Activated CD8-positive, alpha-beta T cell treated with anti-CD3 and anti-CD28 coated beads for 36 hours (primary cell): ENCODE data around the gene MDGA2. TPM values are rescaled to one million over a fixed set of nuclear protein-coding genes. Genes with fewer than 3 reads are reported as not detected.
"Not testable (repeated sequence)": the region's sequence is repeated elsewhere in the genome, so short reads cannot be mapped to it uniquely, and the experiment has no call there.

ENCODE experiments used
- ATAC-seq: fragments of 200-7000 bp; cut with Tn5 transposase; one replicate; pipeline ENCODE4 v1.10.0; 2021; ENCODE audit warnings: mild to moderate bottlenecking, moderate library complexity
- CTCF ChIA-PET: fragments of 350-600 bp; sonication (Branson Sonifier 250); formaldehyde crosslinking; loops from one replicate; lab custom pipeline; 2021; ENCODE audit warnings: antibody characterized with exemption; lab: Charles Lee
- POLR2A ChIA-PET: fragments of 350-600 bp; sonication (Branson Sonifier 250); formaldehyde crosslinking; loops from one replicate; lab custom pipeline; 2021; ENCODE audit warnings: antibody characterized with exemption; lab: Charles Lee
- DNase-seq: peaks from one replicate; pipeline ENCODE4 v3.0.0-alpha.2; 2020
- H3K27ac Mint-ChIP-seq: one replicate; pipeline ENCODE4 v1.8.0; 2021; ENCODE audit warnings: mild to moderate bottlenecking, mixed read lengths
- H3K27me3 Mint-ChIP-seq: one replicate; pipeline ENCODE4 v1.8.0; 2021; ENCODE audit warnings: mixed read lengths
- H3K36me3 Mint-ChIP-seq: one replicate; pipeline ENCODE4 v1.8.0; 2021; ENCODE audit warnings: low read depth, mixed read lengths
- H3K4me1 Mint-ChIP-seq: one replicate; pipeline ENCODE4 v1.8.0; 2021; ENCODE audit warnings: low read depth, mixed read lengths
- H3K4me3 Mint-ChIP-seq: one replicate; pipeline ENCODE4 v1.8.0; 2021; ENCODE audit warnings: mild to moderate bottlenecking, moderate library complexity, mixed read lengths
- H3K9me3 Mint-ChIP-seq: one replicate; pipeline ENCODE4 v1.8.0; 2021; ENCODE audit warnings: mixed read lengths
- CTCF ChIP-seq: fragments of 200-600 bp; IDR thresholded peaks from one replicate; pipeline ENCODE4 v1.8.0; 2022; ENCODE audit warnings: antibody characterized with exemption, mild to moderate bottlenecking
- intact Hi-C: fragments of 100-400 bp; cut with micrococcal nuclease; formaldehyde crosslinking; loops from one replicate; pipeline ENCODE4 v1.10.0; 2022
- total RNA-seq, 2 experiments: library from RNA; stranded (reverse); gene quantifications; one replicate each; pipeline ENCODE4 v1.2.3, GENCODE V29; 2021

Gene MDGA2
- total RNA-seq, 2 experiments from 2014 or later: not detected

GRCh38 chr14:47194055-47194454, 481.4 kb downstream of the MDGA2 start:
- ChIA-PET POLR2A (no interaction called here), CTCF (no interaction called here)
- Mint-ChIP-seq H3K36me3 (no peaks in the 10 kb centered on the region), H3K27ac (no peak overlapping the region), H3K4me3 (no peak overlapping the region), H3K9me3 (peaks cover 4% of the 10 kb centered on the region), H3K4me1 (no peaks in the 10 kb centered on the region), H3K27me3 (no peaks in the 10 kb centered on the region)
- no peak for TF ChIP-seq CTCF
- intact Hi-C loops: no loop called here
- no peak for ATAC-seq
- no peak for DNase-seq

- intact Hi-C loops, CTCF ChIA-PET, H3K36me3 Mint-ChIP-seq, ATAC-seq, H3K27ac Mint-ChIP-seq, POLR2A ChIA-PET, DNase-seq, H3K4me1 Mint-ChIP-seq, H3K27me3 Mint-ChIP-seq, H3K4me3 Mint-ChIP-seq, H3K9me3 Mint-ChIP-seq: not testable (repeated sequence)
Measured at GRCh38 chr14:47192203-47192602, 483.2 kb downstream of the MDGA2 start.

- intact Hi-C loops: no loop called here
- no peak overlapping the region for H3K4me3 Mint-ChIP-seq
- no peak for TF ChIP-seq CTCF
- H3K36me3 Mint-ChIP-seq: no peaks in the 10 kb centered on the region
- ATAC-seq (no peak), DNase-seq (no peak)
- H3K27me3 Mint-ChIP-seq: no peaks in the 10 kb centered on the region
- H3K4me1 Mint-ChIP-seq: no peaks in the 10 kb centered on the region
- ChIA-PET CTCF (no interaction called here), POLR2A (no interaction called here)
- H3K9me3 Mint-ChIP-seq: peaks cover 4% of the 10 kb centered on the region
- H3K27ac Mint-ChIP-seq: no peak overlapping the region
Measured at GRCh38 chr14:47191700-47192099, 483.7 kb downstream of the MDGA2 start.

GRCh38 chr14:47189911-47190484, 485.4 kb downstream of the MDGA2 start:
- intact Hi-C loops: no loop called here
- no peaks in the 10 kb centered on the region for H3K4me1 Mint-ChIP-seq
- peaks cover 4% of the 10 kb centered on the region for H3K9me3 Mint-ChIP-seq
- no peaks in the 10 kb centered on the region for H3K36me3 Mint-ChIP-seq
- no peak for DNase-seq
- ChIA-PET CTCF (interaction anchor here (0.9 kb wide), 1 partner anchor 17 kb away, joined by 3 read pairs; no protein-coding TSS in a partner anchor), POLR2A (no interaction called here)
- H3K4me3 Mint-ChIP-seq: no peak overlapping the region
- ATAC-seq: no peak
- H3K27ac Mint-ChIP-seq: no peak overlapping the region
- no peak for TF ChIP-seq CTCF
- H3K27me3 Mint-ChIP-seq: no peaks in the 10 kb centered on the region

GRCh38 chr14:47186486-47186885, 488.9 kb downstream of the MDGA2 start:
- intact Hi-C loops: no loop called here
- no peak for TF ChIP-seq CTCF
- CTCF ChIA-PET: no interaction called here
- POLR2A ChIA-PET: no interaction called here
- Mint-ChIP-seq H3K27ac (no peak overlapping the region), H3K9me3 (no peaks in the 10 kb centered on the region), H3K4me3 (no peak overlapping the region), H3K4me1 (no peaks in the 10 kb centered on the region), H3K27me3 (no peaks in the 10 kb centered on the region), H3K36me3 (no peaks in the 10 kb centered on the region)
- DNase-seq: no peak
- no peak for ATAC-seq
